Suprapubic skin (tissue), 3 donors: ENCODE results near the gene NUTM2D.
"Not testable (repeated sequence)": the region's sequence is repeated elsewhere in the genome, so short reads cannot be mapped to it uniquely, and the experiment has no call there.

ENCODE experiments used
- CTCF ChIP-seq, 2 donors: fragments of 200-600 bp in 1 of 2; fragments of 450-650 bp in 1 of 2; sonication (generic) in 1 of 2; IDR thresholded peaks; one replicate each; pipeline ENCODE4 v1.5.1; 2016 to 2019; ENCODE audit warnings: antibody characterized with exemption in 2 of 2, mild to moderate bottlenecking in 1 of 2, moderate library complexity in 1 of 2
- POLR2A ChIP-seq, 2 donors: fragments of 450-650 bp; IDR thresholded peaks; one replicate each; pipeline ENCODE4 v1.6.1; 2017; ENCODE audit warnings: antibody characterized with exemption in 2 of 2, mild to moderate bottlenecking in 2 of 2, moderate library complexity in 2 of 2

GRCh38 chr10:87350161-87350560, 7.4 kb upstream of the NUTM2D start:
- not testable (repeated sequence) for TF ChIP-seq POLR2A, CTCF (IDR thresholded peaks at IDR 0.05)
